H1 (cell line): ENCODE results near the gene AFG1L. TPM values are rescaled to one million over a fixed set of nuclear protein-coding genes. Genes with fewer than 3 reads are reported as not detected.

Experiments used
- CTCF ChIA-PET: fragments of 300-600 bp; sonication (Branson Sonifier 250); formaldehyde crosslinking; loops from one replicate; lab custom pipeline; 2021; ENCODE audit not compliant: partially characterized antibody; lab: Charles Lee
- POLR2A ChIA-PET: fragments of 300-600 bp; sonication (Branson Sonifier 250); formaldehyde crosslinking; loops from one replicate; lab custom pipeline; 2021; ENCODE audit warnings: inconsistent platforms; ENCODE audit not compliant: partially characterized antibody; lab: Charles Lee
- DNase-seq, 2 experiments: peaks; one replicate each; pipeline versions ENCODE4 v3.0.0 to v3.0.0-alpha.2; 2010 to 2022; ENCODE audit warnings: low spot score in 2 of 2, low read depth in 1 of 2, mixed read lengths in 1 of 2
- FAIRE-seq: peaks from 2 replicates; lab custom pipeline; 2011; peaks lifted over from hg19 to GRCh38; lab: Jason Lieb, UNC
- H2AFZ ChIP-seq: 2 replicates; pipeline ENCODE4 v1.8.1; 2012; ENCODE audit warnings: low read length, inconsistent platforms
- H2AK5ac ChIP-seq: 2 replicates; pipeline ENCODE4 v1.6.1; 2013; ENCODE audit warnings: low read depth, low read length
- H2BK120ac ChIP-seq: replicated peaks from 2 replicates; pipeline ENCODE3; 2013; ENCODE audit warnings: low read depth, low read length, inconsistent platforms
- H2BK12ac ChIP-seq: 2 replicates; pipeline ENCODE4 v1.6.1; 2013; ENCODE audit warnings: low read depth, low read length
- H2BK15ac ChIP-seq: 2 replicates; pipeline ENCODE4 v1.6.1; 2013; ENCODE audit warnings: low read length
- H2BK20ac ChIP-seq: 2 replicates; pipeline ENCODE4 v1.6.1; 2013; ENCODE audit warnings: low read length
- H2BK5ac ChIP-seq: 2 replicates; pipeline ENCODE4 v1.6.1; 2013; ENCODE audit warnings: low read depth, low read length
- H3K14ac ChIP-seq: 2 replicates; pipeline ENCODE4 v1.6.1; 2013; ENCODE audit warnings: inconsistent platforms; ENCODE audit not compliant: insufficient read length
- H3K18ac ChIP-seq: 2 replicates; pipeline ENCODE4 v1.6.1; 2013; ENCODE audit warnings: low read length; ENCODE audit errors: extremely low read depth
- H3K23ac ChIP-seq: 2 replicates; pipeline ENCODE4 v1.6.1; 2013; ENCODE audit warnings: inconsistent platforms; ENCODE audit not compliant: insufficient read length
- H3K23me2 ChIP-seq: 2 replicates; pipeline ENCODE4 v1.6.1; 2013; ENCODE audit warnings: low read depth, low read length
- H3K27ac ChIP-seq: 2 replicates; pipeline ENCODE4 v1.6.1; 2011; ENCODE audit warnings: low read depth, low read length, inconsistent platforms
- H3K27me3 ChIP-seq, 4 experiments: replicated peaks in 1 of 4; 1 replicate in 1 of 4; 2 replicates in 3 of 4; pipeline versions ENCODE4 v1.6.1 to v1.8.1; 2011 to 2013; ENCODE audit warnings: low read length in 3 of 4, mild to moderate bottlenecking in 3 of 4, inconsistent platforms in 2 of 4, mixed read lengths in 2 of 4, moderate library complexity in 1 of 4; ENCODE audit not compliant: control insufficient read depth in 3 of 4, insufficient read depth in 3 of 4; ENCODE audit errors: extremely low read depth in 1 of 4
- H3K36me3 ChIP-seq, 4 experiments: 2 replicates each; pipeline versions ENCODE4 v1.6.1 to v1.8.1; 2011 to 2013; ENCODE audit warnings: mild to moderate bottlenecking in 4 of 4, low read length in 3 of 4, moderate library complexity in 2 of 4, control low read depth in 1 of 4, inconsistent platforms in 1 of 4; ENCODE audit not compliant: insufficient read depth in 4 of 4, control insufficient read depth in 2 of 4
- H3K4ac ChIP-seq: replicated peaks from 2 replicates; pipeline ENCODE3; 2013; ENCODE audit warnings: low read length, low read depth, mixed read lengths, inconsistent platforms; ENCODE audit not compliant: insufficient read length
- H3K4me1 ChIP-seq, 4 experiments: replicated peaks in 1 of 4; 1 replicate in 1 of 4; 2 replicates in 3 of 4; pipeline versions ENCODE4 v1.6.1 to v1.8.1; 2011 to 2013; ENCODE audit warnings: low read length in 3 of 4, inconsistent platforms in 2 of 4, mixed read lengths in 1 of 4; ENCODE audit not compliant: insufficient read depth in 4 of 4, control insufficient read depth in 3 of 4
- H3K4me2 ChIP-seq, 2 experiments: 2 replicates each; pipeline versions ENCODE4 v1.6.1 to v1.8.1; 2011 to 2013; ENCODE audit warnings: low read depth in 2 of 2, low read length in 2 of 2, control low read depth in 1 of 2, inconsistent platforms in 1 of 2, mild to moderate bottlenecking in 1 of 2; ENCODE audit not compliant: insufficient read depth in 1 of 2
- H3K4me3 ChIP-seq, 4 experiments: fragments of 200-600, 300-600 bp in 1 of 4; sonication (generic), shearing (Covaris generic), sonication (Bioruptor Twin) in 1 of 4; 2 replicates each; pipeline versions ENCODE4 v1.5.1 to v1.8.1; 2011 to 2016; ENCODE audit warnings: low read length in 4 of 4, low read depth in 3 of 4, control low read depth in 2 of 4, inconsistent platforms in 2 of 4, mild to moderate bottlenecking in 2 of 4, mixed read lengths in 1 of 4, moderate library complexity in 1 of 4; ENCODE audit not compliant: insufficient read depth in 2 of 4; ENCODE audit errors: extremely low read depth in 1 of 4
- H3K56ac ChIP-seq: replicated peaks from 2 replicates; pipeline ENCODE3; 2013; ENCODE audit warnings: low read depth, mild to moderate bottlenecking, mixed read lengths, low read length, inconsistent platforms; ENCODE audit not compliant: insufficient read length
- H3K79me1 ChIP-seq: 2 replicates; pipeline ENCODE4 v1.6.1; 2013; ENCODE audit warnings: low read depth, low read length, control low read depth
- H3K79me2 ChIP-seq, 2 experiments: 2 replicates each; pipeline versions ENCODE4 v1.6.1 to v1.8.1; 2012 to 2013; ENCODE audit warnings: low read length in 2 of 2, mild to moderate bottlenecking in 2 of 2, inconsistent platforms in 1 of 2; ENCODE audit not compliant: insufficient read depth in 2 of 2, control insufficient read depth in 1 of 2
- H3K9ac ChIP-seq, 4 experiments: replicated peaks in 1 of 4; 1 replicate in 1 of 4; 2 replicates in 3 of 4; pipeline versions ENCODE4 v1.6.1 to v1.8.1; 2011 to 2013; ENCODE audit warnings: low read depth in 3 of 4, low read length in 3 of 4, control low read depth in 2 of 4, mild to moderate bottlenecking in 2 of 4, moderate library complexity in 2 of 4, inconsistent platforms in 1 of 4; ENCODE audit errors: extremely low read depth in 1 of 4
- H3K9me3 ChIP-seq, 2 experiments: 2 replicates each; pipeline versions ENCODE4 v1.6.1 to v1.8.1; 2012 to 2013; ENCODE audit warnings: mild to moderate bottlenecking in 2 of 2, moderate library complexity in 2 of 2, control low read depth in 1 of 2, inconsistent platforms in 1 of 2, low read depth in 1 of 2, low read length in 1 of 2, mixed read lengths in 1 of 2; ENCODE audit not compliant: insufficient read depth in 2 of 2
- H4K20me1 ChIP-seq, 2 experiments: replicated peaks in 1 of 2; 2 replicates each; pipeline versions ENCODE3 to v1.8.1; 2011 to 2013; ENCODE audit warnings: inconsistent platforms in 2 of 2, low read length in 2 of 2, mild to moderate bottlenecking in 1 of 2; ENCODE audit not compliant: insufficient read depth in 2 of 2, control insufficient read depth in 1 of 2
- H4K5ac ChIP-seq: 2 replicates; pipeline ENCODE4 v1.6.1; 2013; ENCODE audit warnings: low read length, low read depth, mixed read lengths, inconsistent platforms; ENCODE audit not compliant: insufficient read length
- H4K8ac ChIP-seq: 2 replicates; pipeline ENCODE4 v1.8.0; 2013; ENCODE audit warnings: mild to moderate bottlenecking, moderate library complexity, low read length, inconsistent platforms; ENCODE audit not compliant: insufficient read depth; ENCODE audit errors: extremely low read depth
- H4K91ac ChIP-seq: replicated peaks from 2 replicates; pipeline ENCODE3; 2013; ENCODE audit warnings: low read length, mixed read lengths, inconsistent platforms; ENCODE audit not compliant: insufficient read length
- BRCA1 ChIP-seq: IDR thresholded peaks from 2 replicates; pipeline ENCODE4 v1.6.1; 2012; ENCODE audit warnings: low read depth, low read length, improper control_type of control experiment
- CREB1 ChIP-seq: IDR thresholded peaks from 2 replicates; pipeline ENCODE4 v1.6.1; 2012; ENCODE audit warnings: inconsistent platforms
- CTBP2 ChIP-seq: IDR thresholded peaks from 2 replicates; pipeline ENCODE4 v1.7.0; 2011; ENCODE audit warnings: borderline replicate concordance, mild to moderate bottlenecking, moderate library complexity, mixed read lengths, low read length; ENCODE audit not compliant: insufficient read depth, insufficient read length
- EGR1 ChIP-seq: IDR thresholded peaks from 2 replicates; pipeline ENCODE4 v1.6.1; 2011; ENCODE audit warnings: low read depth, low read length, borderline replicate concordance
- EP300 ChIP-seq, 2 experiments: IDR thresholded peaks; 1 replicate in 1 of 2; 2 replicates in 1 of 2; pipeline ENCODE4 v1.6.1; 2011 to 2012; ENCODE audit warnings: low read depth in 2 of 2, low read length in 2 of 2, mild to moderate bottlenecking in 2 of 2, borderline replicate concordance in 1 of 2, inconsistent platforms in 1 of 2, moderate library complexity in 1 of 2
- JUN ChIP-seq: IDR thresholded peaks from 2 replicates; pipeline ENCODE4 v1.6.1; 2011; ENCODE audit warnings: low read depth, mild to moderate bottlenecking, improper control_type of control experiment, low read length
- MAFK ChIP-seq: IDR thresholded peaks from 2 replicates; pipeline ENCODE4 v1.6.1; 2012; ENCODE audit warnings: low read depth, mild to moderate bottlenecking, improper control_type of control experiment, low read length
- NANOG ChIP-seq: IDR thresholded peaks from 2 replicates; pipeline ENCODE4 v1.6.1; 2011; ENCODE audit warnings: low read length, low read depth, mild to moderate bottlenecking, inconsistent platforms; ENCODE audit not compliant: insufficient read depth, poor library complexity, severe bottlenecking
- POLR2AphosphoS5 ChIP-seq: IDR thresholded peaks from 2 replicates; pipeline ENCODE4 v1.6.1; 2011; ENCODE audit warnings: low read depth, low read length
- TAF1 ChIP-seq: IDR thresholded peaks from 2 replicates; pipeline ENCODE4 v1.6.1; 2011; ENCODE audit warnings: mild to moderate bottlenecking, low read depth, low read length
- TBP ChIP-seq: IDR thresholded peaks from 2 replicates; pipeline ENCODE4 v1.6.1; 2011; ENCODE audit warnings: low read depth, low read length, improper control_type of control experiment
- TCF12 ChIP-seq: IDR thresholded peaks from 2 replicates; pipeline ENCODE4 v1.6.1; 2011; ENCODE audit warnings: low read depth, mild to moderate bottlenecking, low read length
- TEAD4 ChIP-seq: IDR thresholded peaks from 2 replicates; pipeline ENCODE4 v1.6.1; 2012; ENCODE audit warnings: low read depth, low read length, inconsistent platforms, mixed read lengths
- YY1 ChIP-seq: IDR thresholded peaks from 2 replicates; pipeline ENCODE4 v1.6.1; 2011; ENCODE audit warnings: low read depth, mild to moderate bottlenecking, low read length
- WGBS, 2 experiments: shearing (Covaris generic) in 1 of 2; methylation state at CpG; one replicate each; pipeline versions ENCODE4 v1.1.6 to v1.1.7; 2013 to 2015; ENCODE audit warnings: low lambda C conversion rate in 2 of 2, mixed read lengths in 2 of 2, inconsistent platforms in 1 of 2, low coverage in 1 of 2, missing lambda C conversion rate in 1 of 2; ENCODE audit not compliant: insufficient replicate concordance in 2 of 2, insufficient coverage in 1 of 2, insufficient read length in 1 of 2; ENCODE audit errors: extremely low coverage in 1 of 2, missing lambda C conversion rate in 1 of 2; 5-methylcytosine and 5-hydroxymethylcytosine counted together
- polyA plus RNA-seq, 7 experiments: library from polyadenylated mRNA; depleted of rRNA in 3 of 7; stranded (reverse) in 5 of 7; unstranded in 2 of 7; fragments of >200 nt in 5 of 7; fragments of 200-250 nt in 2 of 7; gene quantifications; 1 replicate in 5 of 7; 2 replicates in 1 of 7; 4 replicates in 1 of 7; pipeline versions ENCODE4 v1.2.1 to v1.2.3, GENCODE V29; 2011 to 2013; ENCODE audit warnings: missing spikeins in 2 of 7, mixed read lengths in 2 of 7
- total RNA-seq: library from RNA; stranded (reverse); fragmentation: NEBNext Ultra II Directional; extraction: Animal tissue kit (Norgen Biotek cat#: 25700); gene quantifications from 2 replicates; pipeline ENCODE4 v1.2.1, GENCODE V29; 2021
- TF ChIP-seq, protein P1 (sequence below): IDR thresholded peaks from 2 replicates; pipeline ENCODE4 v1.6.1; 2012; ENCODE audit warnings: inconsistent platforms

The AFG1L gene
- total and polyA plus RNA-seq, 2 of the 8 experiments (the other 6 are each of a cell fraction or from before 2014, with no cell fraction given) = 0.98 to 5.7 TPM

DNA sequence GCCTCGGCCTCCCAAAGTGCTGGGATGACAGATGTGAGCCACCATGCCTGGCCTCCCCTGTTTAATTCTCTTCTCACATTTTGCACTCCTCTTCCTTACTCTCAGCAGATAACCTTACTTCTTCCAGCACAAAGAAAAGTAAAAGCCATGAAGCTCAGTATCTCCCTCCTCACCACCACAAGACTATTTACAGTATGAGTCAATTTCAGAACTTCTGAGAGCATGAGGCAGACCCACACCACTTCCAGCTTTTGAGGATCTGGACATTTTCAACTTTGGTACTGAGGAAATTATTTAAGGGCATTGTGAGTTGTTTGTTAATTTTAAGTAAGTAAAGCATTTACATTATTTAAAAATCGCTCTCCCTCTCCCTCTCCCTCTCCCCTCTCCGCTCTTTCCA is 26.0 kb upstream of the AFG1L start:
- Histone ChIP-seq H2BK20ac (no peak overlapping the region), H3K79me2 (no peaks in the 10 kb centered on the region), H4K91ac (no peak overlapping the region), H4K20me1 (no peaks in the 10 kb centered on the region), H3K79me1 (no peaks in the 10 kb centered on the region), H3K56ac (no peak overlapping the region), H3K4ac (no peak overlapping the region), H3K27ac (no peak overlapping the region), H3K14ac (no peak overlapping the region), H4K8ac (no peak overlapping the region), H3K27me3 (no peaks in the 10 kb centered on the region), H2AFZ (no peak overlapping the region), H3K23ac (no peak overlapping the region), H2BK15ac (no peak overlapping the region), H3K4me2 (no peak overlapping the region), H3K9ac (no peak overlapping the region), H4K5ac (no peak overlapping the region), H3K4me1 (no peaks in the 10 kb centered on the region), H3K18ac (no peak overlapping the region), H3K36me3 (no peaks in the 10 kb centered on the region), H3K9me3 (peaks cover 0 to 6% of the 10 kb centered on the region in 2 experiments; a peak in 1 of 4 replicates), H2BK12ac (no peak overlapping the region), H2BK5ac (no peak overlapping the region), H2BK120ac (no peak overlapping the region), H3K23me2 (no peaks in the 10 kb centered on the region), H3K4me3 (no peak overlapping the region), H2AK5ac (no peak overlapping the region)
- TF ChIP-seq JUN (no peak), MAFK (no peak), EGR1 (no peak), TCF12 (no peak), TEAD4 (no peak), CREB1 (no peak), POLR2AphosphoS5 (no peak), CTBP2 (no peak), NANOG (no peak), BRCA1 (no peak), EP300 (IDR thresholded peaks at IDR 0.05; ENCODE audit: borderline replicate concordance in 1 of 2, low read depth in 2 of 2, low read length in 2 of 2) (no peak), TAF1 (no peak), TBP (no peak), YY1 (no peak)
- TF ChIP-seq, protein P1, sequence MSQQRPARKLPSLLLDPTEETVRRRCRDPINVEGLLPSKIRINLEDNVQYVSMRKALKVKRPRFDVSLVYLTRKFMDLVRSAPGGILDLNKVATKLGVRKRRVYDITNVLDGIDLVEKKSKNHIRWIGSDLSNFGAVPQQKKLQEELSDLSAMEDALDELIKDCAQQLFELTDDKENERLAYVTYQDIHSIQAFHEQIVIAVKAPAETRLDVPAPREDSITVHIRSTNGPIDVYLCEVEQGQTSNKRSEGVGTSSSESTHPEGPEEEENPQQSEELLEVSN = no peak
- WGBS, 2 experiments = 89% methylated on average over 3 of the region's 3 CpGs; no CpG with 5 or more reads in 1 of the 2 experiments
- DNase-seq = no peak
- ChIA-PET POLR2A (no interaction called here), CTCF (interaction anchor here (0.7 kb wide), 1 partner anchor 51 kb away, joined by 3 read pairs; no protein-coding TSS in a partner anchor)
- FAIRE-seq = no peak
